ENCODE measurements around the gene SYT1. TPM values are rescaled to one million over a fixed set of nuclear protein-coding genes. Genes with fewer than 3 reads are reported as not detected.

SYT1 gene
- total and polyA plus RNA-seq, 2 of the 8 experiments (the other 6 are each of a cell fraction or from before 2014, with no cell fraction given) = 11.0 to 34.6 TPM

GRCh38 chr12:79023261-79023660 lies 158.7 kb downstream of the SYT1 start:
- ChIA-PET CTCF (ENCODE audit: partially characterized antibody) (interaction anchor here (0.7 kb wide), 1 partner anchor 96 kb away, joined by 3 read pairs; no protein-coding TSS in a partner anchor), POLR2A (ENCODE audit: partially characterized antibody) (interaction anchor here (0.6 kb wide), 1 partner anchor 1323 kb away, joined by 3 read pairs; no protein-coding TSS in a partner anchor)
- Histone ChIP-seq H3K9ac (replicated peaks in 1 of 4; ENCODE audit: extremely low read depth in 1 of 4, low read depth in 3 of 4, low read length in 3 of 4) (no peak overlapping the region), H3K18ac (ENCODE audit: extremely low read depth, low read length) (no peak overlapping the region), H4K20me1 (replicated peaks in 1 of 2; ENCODE audit: control insufficient read depth in 1 of 2, insufficient read depth in 2 of 2, low read length in 2 of 2) (no peaks in the 10 kb centered on the region), H4K8ac (ENCODE audit: extremely low read depth, insufficient read depth, low read length) (no peak overlapping the region), H3K27me3 (replicated peaks in 1 of 4; ENCODE audit: control insufficient read depth in 3 of 4, extremely low read depth in 1 of 4, insufficient read depth in 3 of 4, low read length in 3 of 4) (no peaks in the 10 kb centered on the region), H4K91ac (replicated peaks; ENCODE audit: insufficient read length, low read length) (no peak overlapping the region), H3K23ac (ENCODE audit: insufficient read length) (no peak overlapping the region), H3K27ac (ENCODE audit: low read depth, low read length) (no peak overlapping the region), H4K5ac (ENCODE audit: insufficient read length, low read depth, low read length) (no peak overlapping the region), H3K79me2 (ENCODE audit: control insufficient read depth in 1 of 2, insufficient read depth in 2 of 2, low read length in 2 of 2) (no peaks in the 10 kb centered on the region), H3K36me3 (ENCODE audit: control insufficient read depth in 2 of 4, insufficient read depth in 4 of 4, low read length in 3 of 4) (no peaks in the 10 kb centered on the region), H2BK5ac (ENCODE audit: low read depth, low read length) (no peak overlapping the region), H3K14ac (ENCODE audit: insufficient read length) (no peak overlapping the region), H3K9me3 (ENCODE audit: insufficient read depth in 2 of 2, low read depth in 1 of 2, low read length in 1 of 2) (no peaks in the 10 kb centered on the region), H2AFZ (ENCODE audit: low read length) (no peak overlapping the region), H2BK120ac (replicated peaks; ENCODE audit: low read depth, low read length) (no peak overlapping the region), H3K4me1 (replicated peaks in 1 of 4; ENCODE audit: control insufficient read depth in 3 of 4, insufficient read depth in 4 of 4, low read length in 3 of 4) (no peaks in the 10 kb centered on the region), H3K56ac (replicated peaks; ENCODE audit: insufficient read length, low read depth, low read length) (no peak overlapping the region), H2BK12ac (ENCODE audit: low read depth, low read length) (no peak overlapping the region), H2BK15ac (ENCODE audit: low read length) (no peak overlapping the region), H3K79me1 (ENCODE audit: low read depth, low read length) (no peaks in the 10 kb centered on the region), H3K4ac (replicated peaks; ENCODE audit: insufficient read length, low read depth, low read length) (no peak overlapping the region), H2BK20ac (ENCODE audit: low read length) (no peak overlapping the region), H3K4me2 (ENCODE audit: insufficient read depth in 1 of 2, low read depth in 2 of 2, low read length in 2 of 2) (no peak overlapping the region), H3K4me3 (ENCODE audit: extremely low read depth in 1 of 4, insufficient read depth in 2 of 4, low read depth in 3 of 4, low read length in 4 of 4) (no peak overlapping the region), H3K23me2 (ENCODE audit: low read depth, low read length) (no peaks in the 10 kb centered on the region), H2AK5ac (ENCODE audit: low read depth, low read length) (no peak overlapping the region)
- DNase-seq (ENCODE audit: low read depth in 1 of 2, low spot score in 2 of 2) = no peak
- no peak for FAIRE-seq
- 96% methylated on average over 1 of the region's 1 CpG; no CpG with 5 or more reads in 1 of the 2 experiments for WGBS, 2 experiments (ENCODE audit: extremely low coverage in 1 of 2, insufficient coverage in 1 of 2, insufficient read length in 1 of 2, insufficient replicate concordance in 2 of 2, low coverage in 1 of 2, low lambda C conversion rate in 2 of 2, missing lambda C conversion rate in 1 of 2)
- TF ChIP-seq ATF3 (IDR thresholded peaks at IDR 0.05; ENCODE audit: insufficient read depth, low read depth, low read length) (no peak), CEBPB (IDR thresholded peaks at IDR 0.05; ENCODE audit: low read depth, low read length) (no peak), POLR2AphosphoS5 (IDR thresholded peaks at IDR 0.05; ENCODE audit: low read depth, low read length) (no peak), TAF7 (optimal IDR thresholded peaks at IDR 0.05; ENCODE audit: borderline replicate concordance, low read depth, low read length) (no peak), SP2 (IDR thresholded peaks at IDR 0.05; ENCODE audit: low read length) (no peak), HDAC2 (IDR thresholded peaks at IDR 0.05; ENCODE audit: borderline replicate concordance in 1 of 2, low read depth in 2 of 2, low read length in 2 of 2) (no peak), NRF1 (IDR thresholded peaks at IDR 0.05; ENCODE audit: low read depth, low read length) (no peak), EGR1 (IDR thresholded peaks at IDR 0.05; ENCODE audit: borderline replicate concordance, low read depth, low read length) (no peak), KDM1A (IDR thresholded peaks at IDR 0.05; ENCODE audit: borderline replicate concordance, low read length) (no peak), RFX5 (IDR thresholded peaks at IDR 0.05; ENCODE audit: borderline replicate concordance, low read depth, low read length) (no peak), CTBP2 (IDR thresholded peaks at IDR 0.05; ENCODE audit: borderline replicate concordance, insufficient read depth, insufficient read length, low read length) (no peak), SIX5 (IDR thresholded peaks at IDR 0.05; ENCODE audit: low read depth, low read length) (no peak), MAX (IDR thresholded peaks at IDR 0.05) (no peak)

All from H1 (cell line).